Caco-2 (cell line): ENCODE results near the gene TMEM39A. TPM values are rescaled to one million over a fixed set of nuclear protein-coding genes. Genes with fewer than 3 reads are reported as not detected.

Experiments
- BruUV-seq: library from RNA; stranded (reverse); fragments of 400-500 nt; replicated peaks from 2 replicates; lab custom pipeline; 2021; lab: Mats Ljungman, UMichigan
- CTCF ChIA-PET: fragments of 300-600 bp; sonication (Branson Sonifier 250); formaldehyde crosslinking; loops from one replicate; lab custom pipeline; 2022; ENCODE audit warnings: antibody characterized with exemption; lab: Charles Lee
- POLR2A ChIA-PET: fragments of 300-600 bp; sonication (Branson Sonifier 250); formaldehyde crosslinking; loops from one replicate; lab custom pipeline; 2022; ENCODE audit warnings: antibody characterized with exemption; lab: Charles Lee
- DNase-seq, 2 experiments: peaks; one replicate each; pipeline versions ENCODE4 v3.0.0 to v3.0.0-alpha.2; 2020 to 2022
- H3K27me3 ChIP-seq: replicated peaks from 2 replicates; pipeline ENCODE4 v1.6.0; 2011; ENCODE audit warnings: low read length; ENCODE audit not compliant: control insufficient read depth, insufficient read depth
- H3K36me3 ChIP-seq: 2 replicates; pipeline ENCODE4 v1.5.1; 2011; ENCODE audit warnings: low read length; ENCODE audit not compliant: control insufficient read depth, insufficient read depth
- H3K4me1 ChIP-seq: fragments of 250-450 bp; sonication (Bioruptor Pico); 2 replicates; pipeline ENCODE4 v1.5.1; 2020; ENCODE audit warnings: mild to moderate bottlenecking
- H3K4me3 ChIP-seq: 2 replicates; pipeline ENCODE4 v1.5.1; 2011; ENCODE audit warnings: low read depth, mild to moderate bottlenecking, control low read depth, low read length
- H3K9me3 ChIP-seq: fragments of 250-450 bp; sonication (Bioruptor Pico); 2 replicates; pipeline ENCODE4 v1.5.1; 2020; ENCODE audit warnings: mild to moderate bottlenecking, moderate library complexity
- H3K27ac Mint-ChIP-seq: one replicate; pipeline ENCODE4 v1.8.0; 2022; ENCODE audit warnings: mixed read lengths; ENCODE audit not compliant: unreplicated experiment
- H3K27me3 Mint-ChIP-seq: one replicate; pipeline ENCODE4 v1.8.0; 2022; ENCODE audit warnings: mixed read lengths; ENCODE audit not compliant: insufficient read depth, unreplicated experiment
- H3K36me3 Mint-ChIP-seq: one replicate; pipeline ENCODE4 v1.8.0; 2022; ENCODE audit warnings: mild to moderate bottlenecking, mixed read lengths; ENCODE audit not compliant: insufficient read depth, unreplicated experiment
- H3K4me1 Mint-ChIP-seq: one replicate; pipeline ENCODE4 v1.8.0; 2022; ENCODE audit warnings: low read depth, mixed read lengths; ENCODE audit not compliant: unreplicated experiment
- H3K4me3 Mint-ChIP-seq: one replicate; pipeline ENCODE4 v1.8.0; 2022; ENCODE audit warnings: mild to moderate bottlenecking, moderate library complexity, mixed read lengths; ENCODE audit not compliant: unreplicated experiment
- H3K9me3 Mint-ChIP-seq: one replicate; pipeline ENCODE4 v1.8.0; 2022; ENCODE audit warnings: mixed read lengths; ENCODE audit not compliant: unreplicated experiment
- intact Hi-C: fragments of 100-400 bp; cut with micrococcal nuclease; formaldehyde crosslinking; loops from one replicate; pipeline ENCODE4 v1.10.0; 2022; ENCODE audit not compliant: unreplicated experiment
- total RNA-seq: library from RNA; stranded (reverse); gene quantifications from 2 replicates; pipeline ENCODE4 v1.2.3, GENCODE V29; 2022
- TF ChIP-seq, protein P1 (sequence below), 2 experiments: fragments of 200-600 bp in 1 of 2; IDR thresholded peaks; 1 replicate in 1 of 2; 2 replicates in 1 of 2; pipeline versions ENCODE4 v1.5.1 to v1.8.0; 2011 to 2022; ENCODE audit warnings: antibody characterized with exemption in 1 of 2, control low read depth in 1 of 2, inconsistent platforms in 1 of 2, low read depth in 1 of 2, low read length in 1 of 2, mild to moderate bottlenecking in 1 of 2, moderate library complexity in 1 of 2; ENCODE audit not compliant: insufficient read depth in 1 of 2, severe bottlenecking in 1 of 2, unreplicated experiment in 1 of 2

Gene TMEM39A
- total RNA-seq, 1 experiment from 2014 or later = 52.1 TPM

DNA sequence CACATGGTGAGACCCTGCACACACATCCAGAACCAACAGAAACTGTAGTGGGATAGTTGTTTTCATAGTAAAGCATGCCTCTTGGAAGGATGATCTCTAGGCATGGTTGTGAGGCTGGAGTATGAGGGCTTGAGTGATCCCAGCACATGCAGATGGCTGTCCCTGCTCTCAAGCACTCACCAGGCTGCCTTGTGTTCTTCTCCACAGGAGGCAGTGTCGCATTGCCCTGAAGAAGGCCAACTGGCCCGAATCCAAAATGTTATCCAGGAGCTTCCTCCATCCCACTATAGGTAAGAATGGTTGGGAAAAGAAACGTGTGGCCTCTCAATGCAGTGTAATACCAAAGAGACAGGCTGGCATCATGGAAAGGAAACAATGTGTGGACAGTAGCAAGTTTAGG is 82.7 kb downstream of the TMEM39A start:
- no peaks in the 10 kb centered on the region for H3K4me1 Mint-ChIP-seq
- no TSS peak for BruUV-seq
- Histone ChIP-seq H3K36me3 (no peaks in the 10 kb centered on the region), H3K4me3 (no peak overlapping the region), H3K27me3 (no peaks in the 10 kb centered on the region), H3K9me3 (no peaks in the 10 kb centered on the region), H3K4me1 (no peaks in the 10 kb centered on the region)
- no peaks in the 10 kb centered on the region for H3K27me3 Mint-ChIP-seq
- H3K36me3 Mint-ChIP-seq = no peaks in the 10 kb centered on the region
- H3K27ac Mint-ChIP-seq = no peak overlapping the region
- no peak overlapping the region for H3K4me3 Mint-ChIP-seq
- DNase-seq = no peak
- intact Hi-C loops = loop anchor here (10.0 kb wide), 1 partner anchor 106 kb away; no protein-coding TSS in a partner anchor
- TF ChIP-seq, protein P1, sequence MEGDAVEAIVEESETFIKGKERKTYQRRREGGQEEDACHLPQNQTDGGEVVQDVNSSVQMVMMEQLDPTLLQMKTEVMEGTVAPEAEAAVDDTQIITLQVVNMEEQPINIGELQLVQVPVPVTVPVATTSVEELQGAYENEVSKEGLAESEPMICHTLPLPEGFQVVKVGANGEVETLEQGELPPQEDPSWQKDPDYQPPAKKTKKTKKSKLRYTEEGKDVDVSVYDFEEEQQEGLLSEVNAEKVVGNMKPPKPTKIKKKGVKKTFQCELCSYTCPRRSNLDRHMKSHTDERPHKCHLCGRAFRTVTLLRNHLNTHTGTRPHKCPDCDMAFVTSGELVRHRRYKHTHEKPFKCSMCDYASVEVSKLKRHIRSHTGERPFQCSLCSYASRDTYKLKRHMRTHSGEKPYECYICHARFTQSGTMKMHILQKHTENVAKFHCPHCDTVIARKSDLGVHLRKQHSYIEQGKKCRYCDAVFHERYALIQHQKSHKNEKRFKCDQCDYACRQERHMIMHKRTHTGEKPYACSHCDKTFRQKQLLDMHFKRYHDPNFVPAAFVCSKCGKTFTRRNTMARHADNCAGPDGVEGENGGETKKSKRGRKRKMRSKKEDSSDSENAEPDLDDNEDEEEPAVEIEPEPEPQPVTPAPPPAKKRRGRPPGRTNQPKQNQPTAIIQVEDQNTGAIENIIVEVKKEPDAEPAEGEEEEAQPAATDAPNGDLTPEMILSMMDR (IDR thresholded peaks at IDR 0.05; ENCODE audit: insufficient read depth in 1 of 2, low read depth in 1 of 2, low read length in 1 of 2, severe bottlenecking in 1 of 2, unreplicated experiment in 1 of 2) = no peak
- CTCF ChIA-PET = no interaction called here
- POLR2A ChIA-PET = no interaction called here
- no peaks in the 10 kb centered on the region for H3K9me3 Mint-ChIP-seq

Other genes with a start within 250 kb of the TMEM39A start
- gene B4GALT4, start 222.7 kb downstream of the TMEM39A start, total RNA-seq = 56.9 and 59.7 TPM in 2 replicates
- 0.25 and 0.49 TPM in 2 replicates for gene ARHGAP31, start 169.2 kb downstream of the TMEM39A start, total RNA-seq
- gene POGLUT1, start 5.3 kb upstream of the TMEM39A start, total RNA-seq = 18.3 and 18.9 TPM in 2 replicates
- 64.5 and 66.7 TPM in 2 replicates for gene TIMMDC1, start 34.9 kb upstream of the TMEM39A start, total RNA-seq
- gene CD80, start 96.0 kb upstream of the TMEM39A start, total RNA-seq = not detected in 2 replicates
- 2.8 TPM in 2 replicates for gene ADPRH, start 115.9 kb upstream of the TMEM39A start, total RNA-seq
- gene PLA1A, start 134.3 kb upstream of the TMEM39A start, total RNA-seq = 0.46 and 0.75 TPM in 2 replicates
- gene POPDC2, start 197.0 kb upstream of the TMEM39A start, total RNA-seq = 0.77 and 1.4 TPM in 2 replicates
- gene COX17, start 213.8 kb upstream of the TMEM39A start, total RNA-seq = 43.6 and 44.9 TPM in 2 replicates
- gene CFAP91, start 239.4 kb upstream of the TMEM39A start, total RNA-seq = not detected in 2 replicates